Ishikawa (cell line): Measurements from ENCODE around the gene RAX.

Experiments used
- CEBPB ChIP-seq: IDR thresholded peaks from 2 replicates; pipeline ENCODE4 v1.6.1; 2012
- CREB1 ChIP-seq: IDR thresholded peaks from 2 replicates; pipeline ENCODE4 v1.6.1; 2012; ENCODE audit warnings: low read depth
- EGR1 ChIP-seq: IDR thresholded peaks from 2 replicates; pipeline ENCODE4 v1.6.1; 2012
- EP300 ChIP-seq: IDR thresholded peaks from 2 replicates; pipeline ENCODE4 v1.6.1; 2012; ENCODE audit warnings: borderline replicate concordance
- FOXM1 ChIP-seq: IDR thresholded peaks from 2 replicates; pipeline ENCODE4 v1.6.1; 2012; ENCODE audit warnings: low read depth, borderline replicate concordance
- NFIC ChIP-seq: IDR thresholded peaks from 2 replicates; pipeline ENCODE4 v1.6.1; 2012
- RAD21 ChIP-seq: IDR thresholded peaks from 2 replicates; pipeline ENCODE4 v1.6.1; 2012; ENCODE audit warnings: low read depth
- TAF1 ChIP-seq: IDR thresholded peaks from 2 replicates; pipeline ENCODE4 v1.6.1; 2012; ENCODE audit warnings: low read depth, mild to moderate bottlenecking
- TCF12 ChIP-seq: IDR thresholded peaks from 2 replicates; pipeline ENCODE4 v1.6.1; 2012; ENCODE audit warnings: low read depth
- TEAD4 ChIP-seq: IDR thresholded peaks from 2 replicates; pipeline ENCODE4 v1.6.1; 2012
- YY1 ChIP-seq: IDR thresholded peaks from 2 replicates; pipeline ENCODE4 v1.6.1; 2012; ENCODE audit warnings: low read depth
- ZBTB7A ChIP-seq: IDR thresholded peaks from 2 replicates; pipeline ENCODE4 v1.6.1; 2012; ENCODE audit warnings: low read depth
- TF ChIP-seq, protein P1 (sequence below): IDR thresholded peaks from 2 replicates; pipeline ENCODE4 v1.6.1; 2012; ENCODE audit warnings: low read depth, mild to moderate bottlenecking
- TF ChIP-seq, protein P2 (sequence below): IDR thresholded peaks from 2 replicates; pipeline ENCODE4 v1.6.1; 2012

DNA sequence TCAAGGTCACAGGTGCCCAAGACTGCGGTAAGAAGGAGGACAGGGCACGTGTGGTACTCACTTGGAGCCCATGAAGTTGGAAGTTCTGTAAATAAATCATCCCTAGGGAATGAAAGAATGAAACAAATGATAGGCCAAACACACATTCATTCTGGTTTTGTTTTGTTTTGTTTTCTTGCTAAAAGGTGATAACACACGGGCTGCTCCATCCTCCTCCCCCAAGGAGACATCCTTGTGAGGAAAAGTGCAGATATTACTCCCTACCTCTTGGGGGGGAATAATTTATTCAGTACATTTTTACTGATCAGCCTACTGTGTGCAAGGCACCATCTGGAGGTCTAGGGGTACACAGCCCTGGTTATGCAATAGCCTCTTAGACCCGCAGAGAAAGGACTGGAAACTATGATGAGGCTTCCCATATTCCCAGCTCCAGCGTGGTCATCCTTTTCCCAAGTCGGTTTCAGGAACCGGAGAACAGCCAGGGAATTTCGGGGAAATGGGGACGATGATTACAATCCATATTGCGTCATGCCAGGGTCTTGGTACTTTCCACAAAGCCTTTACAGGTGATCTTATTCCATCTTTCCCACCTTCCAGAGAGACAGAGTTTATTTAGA, 6.3 kb downstream of the RAX start:
- TF ChIP-seq EP300 (no peak), TAF1 (no peak), ZBTB7A (no peak), EGR1 (no peak), RAD21 (no peak), CEBPB (no peak), TCF12 (no peak), TEAD4 (no peak), FOXM1 (no peak), CREB1 (no peak), NFIC (no peak), YY1 (no peak)
- TF ChIP-seq, protein P1, sequence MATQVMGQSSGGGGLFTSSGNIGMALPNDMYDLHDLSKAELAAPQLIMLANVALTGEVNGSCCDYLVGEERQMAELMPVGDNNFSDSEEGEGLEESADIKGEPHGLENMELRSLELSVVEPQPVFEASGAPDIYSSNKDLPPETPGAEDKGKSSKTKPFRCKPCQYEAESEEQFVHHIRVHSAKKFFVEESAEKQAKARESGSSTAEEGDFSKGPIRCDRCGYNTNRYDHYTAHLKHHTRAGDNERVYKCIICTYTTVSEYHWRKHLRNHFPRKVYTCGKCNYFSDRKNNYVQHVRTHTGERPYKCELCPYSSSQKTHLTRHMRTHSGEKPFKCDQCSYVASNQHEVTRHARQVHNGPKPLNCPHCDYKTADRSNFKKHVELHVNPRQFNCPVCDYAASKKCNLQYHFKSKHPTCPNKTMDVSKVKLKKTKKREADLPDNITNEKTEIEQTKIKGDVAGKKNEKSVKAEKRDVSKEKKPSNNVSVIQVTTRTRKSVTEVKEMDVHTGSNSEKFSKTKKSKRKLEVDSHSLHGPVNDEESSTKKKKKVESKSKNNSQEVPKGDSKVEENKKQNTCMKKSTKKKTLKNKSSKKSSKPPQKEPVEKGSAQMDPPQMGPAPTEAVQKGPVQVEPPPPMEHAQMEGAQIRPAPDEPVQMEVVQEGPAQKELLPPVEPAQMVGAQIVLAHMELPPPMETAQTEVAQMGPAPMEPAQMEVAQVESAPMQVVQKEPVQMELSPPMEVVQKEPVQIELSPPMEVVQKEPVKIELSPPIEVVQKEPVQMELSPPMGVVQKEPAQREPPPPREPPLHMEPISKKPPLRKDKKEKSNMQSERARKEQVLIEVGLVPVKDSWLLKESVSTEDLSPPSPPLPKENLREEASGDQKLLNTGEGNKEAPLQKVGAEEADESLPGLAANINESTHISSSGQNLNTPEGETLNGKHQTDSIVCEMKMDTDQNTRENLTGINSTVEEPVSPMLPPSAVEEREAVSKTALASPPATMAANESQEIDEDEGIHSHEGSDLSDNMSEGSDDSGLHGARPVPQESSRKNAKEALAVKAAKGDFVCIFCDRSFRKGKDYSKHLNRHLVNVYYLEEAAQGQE, result no peak
- TF ChIP-seq, protein P2, sequence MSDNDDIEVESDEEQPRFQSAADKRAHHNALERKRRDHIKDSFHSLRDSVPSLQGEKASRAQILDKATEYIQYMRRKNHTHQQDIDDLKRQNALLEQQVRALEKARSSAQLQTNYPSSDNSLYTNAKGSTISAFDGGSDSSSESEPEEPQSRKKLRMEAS, result no peak
